ENCODE measurements around the gene PGGHG.
"Not testable (repeated sequence)": the region's sequence is repeated elsewhere in the genome, so short reads cannot be mapped to it uniquely, and the experiment has no call there.

Gene PGGHG

DNA sequence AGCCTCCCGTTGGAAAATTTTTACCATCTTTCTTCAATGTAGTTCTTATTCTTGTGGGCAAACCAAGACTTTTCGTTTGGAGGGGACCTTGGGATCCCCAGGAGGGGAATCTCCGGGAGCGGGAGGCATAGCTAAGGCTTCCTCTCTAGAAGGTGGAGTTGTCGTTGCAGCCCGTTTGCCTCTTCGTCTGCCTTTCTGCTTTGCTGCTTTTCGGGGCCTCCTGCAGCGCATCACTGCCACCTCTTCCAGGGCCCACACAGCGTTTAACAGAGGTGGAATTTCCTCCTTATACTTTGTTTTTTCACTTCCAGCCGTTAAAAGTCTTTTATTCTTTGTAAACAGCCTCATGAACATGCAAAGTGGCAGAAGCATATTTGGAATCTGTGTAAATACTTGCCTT, 35.2 kb downstream of the PGGHG start:
- DNase-seq (ENCODE audit: low read depth) = no peak
- H3K4me3 ChIP-seq (ENCODE audit: low read depth, low read length) = no peak overlapping the region
- TF ChIP-seq CTCF (IDR thresholded peaks at IDR 0.05; ENCODE audit: control insufficient read depth, extremely low read depth, insufficient read depth) = no peak

- DNase-seq (ENCODE audit: low read depth); H3K4me3 ChIP-seq (ENCODE audit: low read depth, low read length): not testable (repeated sequence)
Measured at GRCh38 chr11:324593-325517, 35.9 kb downstream of the PGGHG start.

- no peak overlapping the region for H3K4me3 ChIP-seq (ENCODE audit: low read depth, low read length)
- no peak for DNase-seq (ENCODE audit: low read depth)
- no peak for TF ChIP-seq CTCF (IDR thresholded peaks at IDR 0.05; ENCODE audit: control insufficient read depth, extremely low read depth, insufficient read depth)
Measured at GRCh38 chr11:325796-326591, 37.1 kb downstream of the PGGHG start.

DNA sequence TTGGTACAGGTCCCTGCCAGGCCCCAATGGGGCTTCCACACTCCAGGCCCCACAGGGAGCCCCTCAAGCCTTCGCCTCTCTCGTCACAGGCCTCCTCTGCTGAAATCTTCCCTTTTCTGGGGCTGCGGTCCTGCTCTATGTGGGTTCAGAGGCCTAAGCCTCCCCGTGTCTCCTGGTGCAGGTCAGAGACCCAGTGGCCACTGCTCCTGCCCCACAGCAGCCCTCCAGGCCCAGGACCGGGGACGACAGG, 37.6 kb downstream of the PGGHG start:
- no peak for TF ChIP-seq CTCF (IDR thresholded peaks at IDR 0.05; ENCODE audit: control insufficient read depth, extremely low read depth, insufficient read depth)
- DNase-seq (ENCODE audit: low read depth) = no peak
- H3K4me3 ChIP-seq (ENCODE audit: low read depth, low read length) = no peak overlapping the region

GRCh38 chr11:326842-327580, 38.1 kb downstream of the PGGHG start:
- no peak overlapping the region for H3K4me3 ChIP-seq (ENCODE audit: low read depth, low read length)
- no peak for TF ChIP-seq CTCF (IDR thresholded peaks at IDR 0.05; ENCODE audit: control insufficient read depth, extremely low read depth, insufficient read depth)
- DNase-seq (ENCODE audit: low read depth) = no peak

DNA sequence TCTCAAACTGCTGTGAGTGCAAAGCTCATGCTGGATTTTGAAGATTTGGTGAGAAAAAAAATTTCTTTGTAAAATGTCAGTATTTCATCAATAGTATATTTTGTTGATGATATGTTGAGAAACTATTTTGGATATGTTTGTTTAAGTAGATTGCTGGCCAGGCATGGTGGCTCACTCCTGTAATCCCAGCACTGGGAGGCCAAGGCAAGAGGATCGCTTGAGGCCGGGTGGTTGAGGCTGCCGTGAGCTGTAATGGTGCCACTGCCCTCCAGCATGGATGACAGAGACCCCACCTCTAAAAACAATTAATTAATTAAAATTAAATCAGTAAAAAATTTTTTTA, 38.6 kb downstream of the PGGHG start:
- no peak overlapping the region for H3K4me3 ChIP-seq (ENCODE audit: low read depth, low read length)
- no peak for TF ChIP-seq CTCF (IDR thresholded peaks at IDR 0.05; ENCODE audit: control insufficient read depth, extremely low read depth, insufficient read depth)
- DNase-seq (ENCODE audit: low read depth) = no peak

- TF ChIP-seq CTCF (IDR thresholded peaks at IDR 0.05; ENCODE audit: control insufficient read depth, extremely low read depth, insufficient read depth) = no peak
- no peak overlapping the region for H3K4me3 ChIP-seq (ENCODE audit: low read depth, low read length)
- no peak for DNase-seq (ENCODE audit: low read depth)
Measured at GRCh38 chr11:328012-328411, 39.1 kb downstream of the PGGHG start.

GRCh38 chr11:328516-329100, 39.7 kb downstream of the PGGHG start:
- not testable (repeated sequence) for H3K4me3 ChIP-seq (ENCODE audit: low read depth, low read length); DNase-seq (ENCODE audit: low read depth)

Data from LNCaP clone FGC (cell line).